Measurements from ENCODE around the gene IGSF21.
"Not testable (repeated sequence)": the region's sequence is repeated elsewhere in the genome, so short reads cannot be mapped to it uniquely, and the experiment has no call there.

The IGSF21 gene

DNA sequence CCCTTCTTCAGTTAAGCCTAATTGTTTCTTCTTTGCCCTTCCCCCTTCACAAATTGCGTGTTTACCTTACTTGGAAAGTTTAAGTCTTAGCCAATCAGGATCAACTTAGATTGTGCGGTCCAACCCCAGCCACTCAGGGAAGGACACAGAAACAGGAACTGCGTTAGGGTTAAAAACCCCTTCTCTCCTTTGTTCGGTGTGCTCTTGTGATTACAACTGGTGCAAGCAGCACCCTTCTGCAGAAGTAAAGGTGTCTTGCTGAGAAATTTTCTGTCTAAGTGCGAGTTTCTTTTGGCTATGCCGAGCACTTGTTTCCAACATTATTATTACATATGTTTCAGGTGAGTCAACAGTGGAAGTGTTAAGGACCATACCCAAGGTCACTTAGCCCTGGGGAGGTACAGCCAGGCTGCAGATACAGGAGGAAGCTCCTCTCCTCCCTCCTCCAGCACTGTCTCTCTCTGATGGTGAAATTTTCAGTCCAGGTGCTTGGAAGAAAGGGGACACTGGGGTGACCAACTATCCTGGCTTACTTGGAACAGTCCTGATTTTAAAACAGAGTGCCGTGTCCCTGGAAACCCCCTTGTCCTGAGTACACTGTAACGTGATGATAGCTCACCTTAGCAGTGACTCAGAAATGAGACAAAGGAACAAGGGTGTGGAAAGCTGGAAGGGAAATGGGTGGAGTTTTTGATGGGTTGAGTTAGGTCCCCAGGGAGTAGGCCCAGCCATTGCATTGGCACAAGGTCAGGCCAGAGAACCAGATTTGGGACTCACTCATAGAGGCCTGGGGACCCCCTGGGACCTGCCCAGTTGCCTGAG, 304.4 kb downstream of the IGSF21 start:
- no peak for DNase-seq

GRCh38 chr1:18412882-18413353, 305.3 kb downstream of the IGSF21 start:
- DNase-seq: no peak

DNA sequence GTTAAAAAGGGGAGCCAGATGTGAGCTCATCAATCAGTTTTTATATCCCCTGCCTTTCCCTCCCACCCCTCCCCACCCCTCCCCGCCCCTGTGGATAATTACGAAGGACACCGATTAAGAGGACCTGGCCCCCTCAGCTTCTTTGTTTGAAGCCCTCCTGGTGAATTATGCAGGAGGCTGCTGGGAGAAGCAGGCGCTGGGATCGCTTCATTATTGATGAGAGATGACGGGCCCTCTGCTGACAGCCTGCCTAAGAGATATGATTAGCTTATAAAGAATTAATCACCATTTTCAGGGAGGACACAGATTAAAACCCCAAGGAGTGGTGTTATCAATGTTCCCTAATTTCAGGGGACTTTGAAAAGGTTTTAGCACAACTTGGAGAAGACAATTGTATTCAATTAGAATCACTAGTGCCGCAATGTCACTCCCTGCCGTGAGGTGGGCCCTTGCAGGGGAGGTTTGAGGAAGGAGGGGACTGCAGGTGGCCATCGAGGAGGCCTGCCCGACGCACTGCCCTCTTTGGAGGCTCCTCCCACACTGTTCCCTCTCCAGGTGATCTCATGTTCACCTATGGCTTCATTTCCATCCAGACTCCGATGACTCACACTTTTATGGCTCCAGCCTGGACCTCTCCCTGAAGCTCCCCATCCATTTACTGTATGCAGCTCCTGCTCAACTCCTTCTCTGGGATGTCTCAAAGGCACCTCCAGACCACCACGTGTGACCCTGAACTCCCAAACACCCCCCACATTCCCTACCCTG, 306.1 kb downstream of the IGSF21 start:
- no peak for DNase-seq

GRCh38 chr1:18414321-18414720, 306.7 kb downstream of the IGSF21 start:
- no peak for DNase-seq

DNA sequence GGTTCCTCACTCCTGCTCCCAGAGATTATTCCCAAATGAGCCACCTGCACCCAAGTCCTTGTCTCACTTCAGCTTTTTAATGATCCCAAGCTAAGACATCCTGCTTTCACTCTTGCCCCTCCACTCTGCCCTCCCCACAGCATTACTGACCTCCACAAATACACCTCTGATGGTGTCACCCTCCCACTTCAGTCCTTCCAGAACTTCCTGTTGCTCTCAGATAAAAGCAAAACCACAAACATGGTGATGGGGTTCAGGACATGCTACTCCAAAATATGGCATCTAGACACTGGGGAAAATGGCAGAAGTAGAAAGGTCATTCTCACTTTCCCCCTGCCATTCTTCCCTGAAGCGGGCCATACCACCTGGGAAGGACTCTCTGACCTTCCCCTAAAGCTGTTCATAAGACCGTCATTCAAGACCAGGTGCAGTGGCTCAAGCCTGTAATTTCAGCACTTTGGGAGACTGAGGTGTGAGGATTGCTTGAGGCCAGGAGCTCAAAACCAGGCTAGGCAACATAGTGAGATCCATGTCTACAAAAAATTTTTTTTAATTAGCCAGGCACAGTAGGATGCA, 307.4 kb downstream of the IGSF21 start:
- DNase-seq: no peak

DNA sequence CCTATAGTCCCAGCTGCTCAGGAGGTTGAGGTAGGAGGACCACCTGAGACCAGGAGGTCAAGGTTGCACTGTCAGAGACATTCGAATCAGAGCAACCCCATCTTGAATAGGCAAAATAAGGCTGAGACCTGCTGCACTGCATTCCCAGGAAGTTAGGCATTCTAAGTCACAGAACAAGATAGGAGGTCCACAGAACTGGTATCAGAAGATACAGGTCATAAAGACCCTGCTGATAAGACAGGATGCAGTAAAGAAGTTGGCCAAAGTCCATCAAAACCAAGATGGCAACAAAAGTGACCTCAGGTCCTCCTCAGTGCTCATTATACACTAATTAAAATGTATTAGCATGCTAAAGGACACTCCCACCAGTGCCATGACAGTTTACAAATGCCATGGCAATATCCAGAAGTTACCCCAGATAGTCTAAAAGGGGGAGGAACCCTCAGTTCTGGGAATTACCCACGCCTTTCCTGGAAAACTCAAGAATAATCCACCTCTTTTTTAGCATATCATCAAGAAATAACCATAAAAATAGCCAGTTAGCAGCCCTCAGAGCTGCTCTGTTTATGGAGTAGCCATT, 307.9 kb downstream of the IGSF21 start:
- no peak for DNase-seq

DNA sequence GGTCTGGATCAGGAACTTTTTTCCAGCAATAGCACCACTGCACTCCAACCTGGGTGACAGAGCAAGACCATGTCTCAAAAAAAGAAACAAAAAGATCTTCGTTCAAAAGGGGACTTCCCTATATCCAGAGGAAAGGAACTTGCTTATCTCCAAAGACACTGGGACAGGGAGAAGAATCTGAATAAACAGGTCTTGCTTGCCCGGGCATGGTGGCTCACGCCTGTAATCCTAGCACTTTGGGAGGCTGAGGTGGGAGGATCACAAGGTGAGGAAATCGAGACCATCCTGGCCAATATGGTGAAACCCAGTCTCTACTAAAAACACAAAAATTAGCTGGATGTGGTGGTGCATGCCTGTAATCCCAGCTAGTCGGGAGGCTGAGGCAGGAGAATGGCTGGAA, 308.5 kb downstream of the IGSF21 start:
- not testable (repeated sequence) for DNase-seq

- no peak for DNase-seq
These were observed 310.0 kb downstream of the IGSF21 start for GRCh38 chr1:18417316-18418269.

GRCh38 chr1:18419113-18419844, 311.7 kb downstream of the IGSF21 start:
- no peak for DNase-seq

- no peak for DNase-seq
These were observed 312.2 kb downstream of the IGSF21 start for GRCh38 chr1:18419845-18420184.

- no peak for DNase-seq
These were observed 314.6 kb downstream of the IGSF21 start for GRCh38 chr1:18422076-18422777.

- no peak for DNase-seq
These were observed 315.4 kb downstream of the IGSF21 start for GRCh38 chr1:18422954-18423353.

GRCh38 chr1:18426580-18426979, 319.0 kb downstream of the IGSF21 start:
- DNase-seq: no peak

Measured in activated CD4-positive, alpha-beta T cell treated with anti-CD3 and anti-CD28 coated beads, Interleukin-2, amount 50 U/mL, for 1 hour (primary cell).